KMS-11 (cell line): ENCODE results near the gene AADACL4.
"Not testable (repeated sequence)": the region's sequence is repeated elsewhere in the genome, so short reads cannot be mapped to it uniquely, and the experiment has no call there.

ENCODE experiments used
- H2AFZ ChIP-seq: fragments of 200-600 bp; sonication (generic); 2 replicates; pipeline ENCODE4 v1.6.1; 2016; ENCODE audit warnings: antibody characterized with exemption, mixed run types, low read depth
- H3K27ac ChIP-seq: fragments of 200-600 bp; sonication (generic); 2 replicates; pipeline ENCODE4 v1.6.1; 2016; ENCODE audit warnings: mild to moderate bottlenecking, mixed run types
- H3K27me3 ChIP-seq: fragments of 200-600 bp; sonication (generic); 2 replicates; pipeline ENCODE4 v1.6.1; 2017; ENCODE audit warnings: mild to moderate bottlenecking, low read depth, mixed run types, moderate library complexity; ENCODE audit not compliant: insufficient read depth
- H3K36me3 ChIP-seq: fragments of 200-600 bp; sonication (generic); 2 replicates; pipeline ENCODE4 v1.6.1; 2017; ENCODE audit warnings: mild to moderate bottlenecking, mixed run types; ENCODE audit not compliant: insufficient read depth
- H3K4me1 ChIP-seq: fragments of 200-600 bp; sonication (generic); 2 replicates; pipeline ENCODE4 v1.6.1; 2016; ENCODE audit warnings: mild to moderate bottlenecking, low read depth, mixed run types; ENCODE audit not compliant: poor library complexity, severe bottlenecking
- H3K4me2 ChIP-seq: fragments of 200-600 bp; sonication (generic); 2 replicates; pipeline ENCODE4 v1.7.0; 2016; ENCODE audit warnings: mild to moderate bottlenecking, mixed run types
- H3K4me3 ChIP-seq: fragments of 200-600 bp; sonication (generic); IDR thresholded peaks from 2 replicates; pipeline ENCODE4 v1.6.1; 2017; ENCODE audit warnings: low read depth, low read length, mixed read lengths; ENCODE audit not compliant: insufficient read depth
- H3K79me2 ChIP-seq: fragments of 200-600 bp; sonication (generic); 2 replicates; pipeline ENCODE4 v1.6.1; 2016; ENCODE audit warnings: low read depth, mixed run types; ENCODE audit not compliant: insufficient read depth
- H3K9ac ChIP-seq: fragments of 200-600 bp; sonication (generic); 2 replicates; pipeline ENCODE4 v1.6.1; 2016; ENCODE audit warnings: mild to moderate bottlenecking, mixed run types
- H4K20me1 ChIP-seq: fragments of 200-600 bp; sonication (generic); 2 replicates; pipeline ENCODE4 v1.6.1; 2016; ENCODE audit warnings: mild to moderate bottlenecking, mixed run types; ENCODE audit not compliant: insufficient read depth
- TF ChIP-seq, protein P1 (sequence below): fragments of 200-600 bp; sonication (generic); conservative IDR thresholded peaks from 2 replicates; pipeline ENCODE4 v1.6.1; 2017; ENCODE audit warnings: low read depth, mild to moderate bottlenecking, antibody characterized with exemption, low read length, moderate library complexity, mixed read lengths

AADACL4 gene

DNA sequence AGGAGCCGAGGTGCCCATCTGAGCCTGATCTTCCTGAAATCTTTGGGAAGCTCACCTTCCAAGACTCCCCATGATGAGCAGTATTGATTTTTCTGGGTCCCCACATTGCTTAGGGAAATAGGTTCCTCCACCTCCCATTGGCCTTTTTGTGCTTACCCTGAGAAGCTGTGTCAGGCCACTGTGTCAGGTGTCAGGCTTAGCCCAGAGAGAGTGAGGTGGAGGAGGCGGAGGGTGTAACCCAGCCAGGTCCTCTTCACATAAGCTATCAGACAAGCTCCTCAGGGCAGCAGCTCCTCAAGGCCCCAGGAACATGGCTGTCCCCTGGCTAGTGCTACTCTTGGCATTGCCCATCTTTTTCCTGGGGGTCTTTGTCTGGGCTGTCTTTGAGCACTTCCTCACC, 352 bp downstream of the AADACL4 start:
- H3K36me3 ChIP-seq: no peaks in the 10 kb centered on the region
- H3K79me2 ChIP-seq: no peaks in the 10 kb centered on the region
- peaks cover 3% of the 10 kb centered on the region; the same call in 1 of the 2 replicates for H3K27me3 ChIP-seq
- H2AFZ ChIP-seq: no peak overlapping the region
- no peaks in the 10 kb centered on the region for H4K20me1 ChIP-seq
- TF ChIP-seq, protein P1, sequence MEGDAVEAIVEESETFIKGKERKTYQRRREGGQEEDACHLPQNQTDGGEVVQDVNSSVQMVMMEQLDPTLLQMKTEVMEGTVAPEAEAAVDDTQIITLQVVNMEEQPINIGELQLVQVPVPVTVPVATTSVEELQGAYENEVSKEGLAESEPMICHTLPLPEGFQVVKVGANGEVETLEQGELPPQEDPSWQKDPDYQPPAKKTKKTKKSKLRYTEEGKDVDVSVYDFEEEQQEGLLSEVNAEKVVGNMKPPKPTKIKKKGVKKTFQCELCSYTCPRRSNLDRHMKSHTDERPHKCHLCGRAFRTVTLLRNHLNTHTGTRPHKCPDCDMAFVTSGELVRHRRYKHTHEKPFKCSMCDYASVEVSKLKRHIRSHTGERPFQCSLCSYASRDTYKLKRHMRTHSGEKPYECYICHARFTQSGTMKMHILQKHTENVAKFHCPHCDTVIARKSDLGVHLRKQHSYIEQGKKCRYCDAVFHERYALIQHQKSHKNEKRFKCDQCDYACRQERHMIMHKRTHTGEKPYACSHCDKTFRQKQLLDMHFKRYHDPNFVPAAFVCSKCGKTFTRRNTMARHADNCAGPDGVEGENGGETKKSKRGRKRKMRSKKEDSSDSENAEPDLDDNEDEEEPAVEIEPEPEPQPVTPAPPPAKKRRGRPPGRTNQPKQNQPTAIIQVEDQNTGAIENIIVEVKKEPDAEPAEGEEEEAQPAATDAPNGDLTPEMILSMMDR: no peak
- H3K4me3 ChIP-seq: no peak overlapping the region
- no peak overlapping the region for H3K27ac ChIP-seq
- no peak overlapping the region for H3K9ac ChIP-seq
- H3K4me2 ChIP-seq: no peak overlapping the region
- no peaks in the 10 kb centered on the region for H3K4me1 ChIP-seq

DNA sequence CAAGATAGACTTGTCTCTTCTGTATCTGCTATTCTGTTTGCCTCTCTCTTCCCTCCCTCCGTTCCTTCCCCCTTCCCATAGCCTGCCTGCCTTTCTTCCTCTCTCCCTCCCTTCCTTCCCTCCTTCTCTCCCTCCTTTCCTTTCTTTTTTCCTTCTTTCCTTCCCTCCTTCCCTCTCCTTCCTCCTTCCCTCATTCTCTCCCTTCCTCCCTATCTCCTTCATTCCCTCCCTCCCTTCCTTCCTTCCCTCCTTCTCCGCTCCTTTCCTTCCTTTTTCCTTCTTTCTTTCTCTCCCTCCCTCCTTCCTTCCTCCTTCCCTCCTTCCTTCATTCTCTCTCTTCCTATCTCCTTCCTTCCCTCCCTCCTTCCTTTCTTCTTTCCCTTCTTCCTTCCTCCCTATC, 944 bp downstream of the AADACL4 start:
- TF ChIP-seq, protein P1: no peak
- Histone ChIP-seq H3K4me2 (no peak overlapping the region), H3K79me2 (no peaks in the 10 kb centered on the region), H3K4me1 (no peaks in the 10 kb centered on the region), H4K20me1 (no peaks in the 10 kb centered on the region), H2AFZ (no peak overlapping the region), H3K9ac (no peak overlapping the region), H3K27me3 (peaks cover 3% of the 10 kb centered on the region; the same call in 1 of the 2 replicates), H3K27ac (no peak overlapping the region), H3K4me3 (no peak overlapping the region), H3K36me3 (no peaks in the 10 kb centered on the region)

DNA sequence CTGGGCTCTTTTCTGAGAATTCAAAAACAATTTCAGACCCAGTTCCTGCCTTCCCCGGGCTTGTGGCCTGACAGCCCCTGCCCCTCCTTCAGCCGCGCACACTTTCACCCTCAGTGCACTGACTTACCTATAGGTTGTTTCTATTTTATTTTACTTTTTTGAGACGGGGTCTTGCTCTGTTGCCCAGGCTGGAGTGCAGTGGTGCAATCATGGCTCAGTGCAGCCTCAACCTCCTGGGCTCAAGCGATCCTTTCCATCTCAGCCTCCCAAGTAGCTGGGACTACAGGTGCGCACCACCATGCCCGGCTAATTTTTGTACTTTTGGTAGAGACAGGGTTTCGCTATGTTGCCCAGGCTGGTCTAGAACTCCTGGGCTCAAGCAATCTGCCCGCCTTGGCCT, 1.5 kb downstream of the AADACL4 start:
- not testable (repeated sequence) for H3K36me3 ChIP-seq, H3K9ac ChIP-seq, H3K27ac ChIP-seq, H4K20me1 ChIP-seq, H3K4me2 ChIP-seq, H3K27me3 ChIP-seq, H3K4me3 ChIP-seq, H3K4me1 ChIP-seq, H2AFZ ChIP-seq, H3K79me2 ChIP-seq

DNA sequence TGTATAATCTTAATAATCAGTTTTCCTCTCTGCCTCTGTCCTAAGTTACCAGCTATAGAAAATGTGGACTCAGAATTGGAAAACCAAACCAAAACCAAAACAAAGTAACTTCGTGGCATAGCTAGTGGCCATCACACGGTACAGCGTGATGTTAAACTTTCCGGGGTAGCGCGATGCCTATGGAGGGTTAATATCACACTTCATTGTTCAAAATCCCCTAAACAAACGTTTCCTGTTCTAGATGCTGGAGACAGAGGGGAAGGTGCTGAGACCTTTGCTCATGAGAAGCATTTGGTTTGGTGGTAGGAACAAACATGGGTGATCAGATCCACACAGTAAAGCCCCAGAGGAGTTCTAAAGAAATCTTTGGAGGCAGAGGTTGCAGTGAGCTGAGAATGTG, 4.9 kb downstream of the AADACL4 start:
- Histone ChIP-seq H3K4me2 (no peak overlapping the region), H3K4me1 (no peaks in the 10 kb centered on the region), H3K9ac (no peak overlapping the region), H3K4me3 (no peak overlapping the region), H3K36me3 (no peaks in the 10 kb centered on the region), H3K27ac (no peak overlapping the region), H2AFZ (no peak overlapping the region), H4K20me1 (no peaks in the 10 kb centered on the region), H3K27me3 (peaks cover 7% of the 10 kb centered on the region; the same call in 1 of the 2 replicates), H3K79me2 (no peaks in the 10 kb centered on the region)
- TF ChIP-seq, protein P1: no peak

DNA sequence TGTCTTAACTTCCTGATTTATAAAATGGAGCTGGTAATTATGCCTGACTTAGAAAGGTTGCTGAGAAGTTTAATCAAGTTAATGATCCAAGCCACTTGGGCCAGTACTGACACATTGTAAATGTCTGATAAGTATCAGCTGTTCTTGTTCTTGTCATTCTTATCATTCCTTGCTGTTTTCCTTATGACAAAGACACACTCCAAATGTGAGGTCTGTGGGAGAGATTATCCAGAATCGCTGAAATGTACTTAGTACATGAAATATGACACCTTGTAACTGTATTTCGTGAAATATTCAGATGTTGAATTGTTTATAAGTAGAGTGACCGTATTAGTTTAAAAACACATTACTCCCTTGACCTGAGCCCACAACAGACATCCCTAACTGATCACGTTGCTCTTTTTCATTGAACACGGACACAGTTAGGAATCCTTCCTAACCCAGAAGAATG, 6.1 kb downstream of the AADACL4 start:
- TF ChIP-seq, protein P1: no peak
- Histone ChIP-seq H3K36me3 (no peaks in the 10 kb centered on the region), H4K20me1 (no peaks in the 10 kb centered on the region), H3K79me2 (no peaks in the 10 kb centered on the region), H3K4me3 (no peak overlapping the region), H3K27me3 (peaks cover 7% of the 10 kb centered on the region; the same call in 1 of the 2 replicates), H3K4me1 (no peaks in the 10 kb centered on the region), H3K4me2 (no peak overlapping the region), H3K9ac (no peak overlapping the region), H3K27ac (no peak overlapping the region), H2AFZ (no peak overlapping the region)
